GM21717 (cell line): Measurements from ENCODE around the gene ZNF692.
"Not testable (repeated sequence)": the region's sequence is repeated elsewhere in the genome, so short reads cannot be mapped to it uniquely, and the experiment has no call there.

Source experiments
- ATAC-seq: cut with Tn5 transposase; IDR thresholded peaks from one replicate; pipeline ENCODE4 v1.9.1; 2021; ENCODE audit warnings: mild to moderate bottlenecking, moderate library complexity; ENCODE audit not compliant: unreplicated experiment

ZNF692 gene

GRCh38 chr1:248858891-248859889, at the start of gene ZNF692:
Gene ZNF692 (minus strand): TSS chr1:248859085. CDS start chr1:248858309, 776 bp downstream.
- peak; percentile 76 for ATAC-seq

- peak; percentile 18 for ATAC-seq
Measured at GRCh38 chr1:248906753-248907661, 48.1 kb upstream of the ZNF692 start.

GRCh38 chr1:248906009-248906752, 47.3 kb upstream of the ZNF692 start, which contains the start of gene PGBD2:
Gene PGBD2 (plus strand): TSS chr1:248906235. CDS start chr1:248913863, 7,628 bp downstream.
- ATAC-seq: peak; percentile 94

- ATAC-seq: no peak
Measured at GRCh38 chr1:248905662-248906008, 46.8 kb upstream of the ZNF692 start.

- no peak for ATAC-seq
Measured at GRCh38 chr1:248904437-248905216, 45.7 kb upstream of the ZNF692 start.

GRCh38 chr1:248901578-248901977, 42.7 kb upstream of the ZNF692 start:
- ATAC-seq: no peak

GRCh38 chr1:248900637-248901036, 41.8 kb upstream of the ZNF692 start:
- ATAC-seq: no peak

GRCh38 chr1:248897412-248898337, 38.8 kb upstream of the ZNF692 start:
- no peak for ATAC-seq

- no peak for ATAC-seq
Measured at GRCh38 chr1:248894837-248895236, 36.0 kb upstream of the ZNF692 start.

GRCh38 chr1:248892590-248892989, 33.7 kb upstream of the ZNF692 start:
- no peak for ATAC-seq

- ATAC-seq: no peak
Measured at GRCh38 chr1:248891758-248892157, 32.9 kb upstream of the ZNF692 start.

- no peak for ATAC-seq
Measured at GRCh38 chr1:248890549-248891498, 31.9 kb upstream of the ZNF692 start.

- ATAC-seq: not testable (repeated sequence)
Measured at GRCh38 chr1:248889914-248890243, 31.0 kb upstream of the ZNF692 start.

- ATAC-seq: no peak
Measured at GRCh38 chr1:248886237-248886895, 27.5 kb upstream of the ZNF692 start.

- ATAC-seq: no peak
Measured at GRCh38 chr1:248885646-248886045, 26.8 kb upstream of the ZNF692 start.

GRCh38 chr1:248884632-248885295, 25.9 kb upstream of the ZNF692 start:
- ATAC-seq: no peak

- not testable (repeated sequence) for ATAC-seq
Measured at GRCh38 chr1:248882427-248882826, 23.5 kb upstream of the ZNF692 start.
